GF-D8 (cell line): ENCODE measurements around the gene EPN2.
A peak's percentile ranks its signal among the peaks of the same experiment; 100 is the strongest.

Experiments used
- DNase-seq: peaks from one replicate; lab custom pipeline; 2025; lab: John Stamatoyannopoulos, UW

The EPN2 gene

GRCh38 chr17:19365833-19366636, 128.9 kb downstream of the EPN2 start:
- DNase-seq = no peak

- DNase-seq = no peak
Observed at GRCh38 chr17:19366637-19366972, 129.4 kb downstream of the EPN2 start.

- DNase-seq = no peak
Observed at GRCh38 chr17:19368229-19368628, 131.1 kb downstream of the EPN2 start.

- no peak for DNase-seq
Observed at GRCh38 chr17:19369107-19369778, 132.1 kb downstream of the EPN2 start.

- DNase-seq = no peak
Observed at GRCh38 chr17:19369846-19370492, 132.8 kb downstream of the EPN2 start.

- DNase-seq = peak; percentile 5
Observed at GRCh38 chr17:19370493-19370960, 133.4 kb downstream of the EPN2 start.

GRCh38 chr17:19371259-19372010, 134.3 kb downstream of the EPN2 start:
- no peak for DNase-seq

- no peak for DNase-seq
Observed at GRCh38 chr17:19372011-19372370, 134.8 kb downstream of the EPN2 start.

- DNase-seq = no peak
Observed at GRCh38 chr17:19372439-19372838, 135.3 kb downstream of the EPN2 start.

- no peak for DNase-seq
Observed at GRCh38 chr17:19372866-19373504, 135.8 kb downstream of the EPN2 start.

- no peak for DNase-seq
Observed at GRCh38 chr17:19374136-19374535, 137.0 kb downstream of the EPN2 start.

GRCh38 chr17:19375732-19376131, 138.6 kb downstream of the EPN2 start:
- DNase-seq = no peak

GRCh38 chr17:19376811-19377210, 139.6 kb downstream of the EPN2 start:
- DNase-seq = no peak

- DNase-seq = peak; percentile 85
Observed at GRCh38 chr17:19377602-19378415, 140.6 kb downstream of the EPN2 start.

- DNase-seq = no peak
Observed at GRCh38 chr17:19378416-19379360, 141.5 kb downstream of the EPN2 start, which contains the start of gene MAPK7. TSS of gene MAPK7 (plus strand) at chr17:19378498. CDS start at chr17:19378901, 403 bp downstream.

GRCh38 chr17:19379361-19380065, 142.3 kb downstream of the EPN2 start:
- no peak for DNase-seq

GRCh38 chr17:19380481-19381301, 143.5 kb downstream of the EPN2 start:
- no peak for DNase-seq

GRCh38 chr17:19381361-19381740, 144.2 kb downstream of the EPN2 start:
- no peak for DNase-seq
